GM12878 (cell line): ENCODE results near the gene ITGB8. TPM values are rescaled to one million over a fixed set of nuclear protein-coding genes. Genes with fewer than 3 reads are reported as not detected.

Experiments
- ATAC-seq: fragments of 200-7000 bp; cut with Tn5 transposase; 3 replicates; pipeline ENCODE4 v1.9.1; 2020; ENCODE audit warnings: mild to moderate bottlenecking, moderate library complexity
- BruUV-seq: library from RNA; stranded (reverse); fragments of 400-500 nt; replicated peaks from 2 replicates; lab custom pipeline; 2021; lab: Mats Ljungman, UMichigan
- CTCF ChIA-PET: fragments of 300-600 bp; sonication (Branson Sonifier 250); formaldehyde crosslinking; extraction: SDS; loops from one replicate; lab custom pipeline; 2021; ENCODE audit warnings: inconsistent platforms; lab: Yijun Ruan, JAX
- POLR2A ChIA-PET: fragments of 350-600 bp; formaldehyde crosslinking; extraction: SDS; loops from one replicate; lab custom pipeline; 2021; ENCODE audit warnings: inconsistent platforms; lab: Charles Lee
- RAD21 ChIA-PET: fragments of 300-600 bp; sonication (Branson Sonifier 250); formaldehyde crosslinking; loops from one replicate; lab custom pipeline; 2023; ENCODE audit warnings: antibody characterized with exemption; ENCODE audit not compliant: unreplicated experiment; lab: Charles Lee
- SMC1A ChIA-PET: fragments of 300-600 bp; sonication (Branson Sonifier 250); formaldehyde crosslinking; loops from one replicate; lab custom pipeline; 2023; ENCODE audit not compliant: unreplicated experiment, uncharacterized antibody; lab: Charles Lee
- DNase-seq: peaks from one replicate; pipeline ENCODE4 v3.0.0-alpha.2; 2011; ENCODE audit warnings: low read depth, low spot score
- FAIRE-seq: peaks from 3 replicates; lab custom pipeline; 2011; peaks lifted over from hg19 to GRCh38; lab: Jason Lieb, UNC
- H2AFZ ChIP-seq: 2 replicates; pipeline ENCODE4 v1.6.0; 2011; ENCODE audit warnings: low read depth, low read length, control low read depth; ENCODE audit not compliant: control insufficient read depth
- H3K27ac ChIP-seq: 2 replicates; pipeline ENCODE4 v1.5.1; 2011; ENCODE audit warnings: control low read depth; ENCODE audit not compliant: control insufficient read depth, insufficient read depth
- H3K27me3 ChIP-seq, 2 experiments: replicated peaks in 1 of 2; 2 replicates each; pipeline versions ENCODE4 v1.6.0 to v1.6.1; 2011; ENCODE audit warnings: low read length in 1 of 2; ENCODE audit not compliant: control insufficient read depth in 2 of 2, insufficient read depth in 2 of 2
- H3K36me3 ChIP-seq, 2 experiments: 2 replicates each; pipeline ENCODE4 v1.5.1; 2011; ENCODE audit warnings: low read length in 1 of 2; ENCODE audit not compliant: control insufficient read depth in 2 of 2, insufficient read depth in 2 of 2
- H3K4me1 ChIP-seq: 2 replicates; pipeline ENCODE4 v1.6.1; 2011; ENCODE audit warnings: mild to moderate bottlenecking, low read length, moderate library complexity, mixed read lengths; ENCODE audit not compliant: control insufficient read depth, insufficient read depth
- H3K4me2 ChIP-seq: 2 replicates; pipeline ENCODE4 v1.6.0; 2011; ENCODE audit warnings: control low read depth; ENCODE audit not compliant: control insufficient read depth, insufficient read depth
- H3K4me3 ChIP-seq: fragments of 200-600 bp; sonication (generic); 2 replicates; pipeline ENCODE4 v1.5.1; 2016
- H3K79me2 ChIP-seq: 2 replicates; pipeline ENCODE4 v1.6.0; 2011; ENCODE audit warnings: low read length; ENCODE audit not compliant: control insufficient read depth, insufficient read depth
- H3K9ac ChIP-seq: 2 replicates; pipeline ENCODE4 v1.8.0; 2011; ENCODE audit warnings: low read length, control low read depth, mixed read lengths; ENCODE audit not compliant: control insufficient read depth, insufficient read depth
- H3K9me3 ChIP-seq: replicated peaks from 3 replicates; pipeline ENCODE4 v1.5.1; 2011; ENCODE audit warnings: mild to moderate bottlenecking, low read length; ENCODE audit not compliant: control insufficient read depth, insufficient read depth
- H4K20me1 ChIP-seq: 2 replicates; pipeline ENCODE4 v1.6.0; 2011; ENCODE audit not compliant: control insufficient read depth, insufficient read depth
- SREBF1 ChIP-seq: IDR thresholded peaks from 2 replicates; pipeline ENCODE4 v1.6.1; 2012; ENCODE audit warnings: mild to moderate bottlenecking, low read length
- ZNF592 ChIP-seq: fragments of 450-650 bp; IDR thresholded peaks from 2 replicates; pipeline ENCODE4 v1.6.1; 2017; ENCODE audit warnings: mild to moderate bottlenecking, moderate library complexity
- WGBS: methylation state at CpG from one replicate; pipeline ENCODE4 v1.1.6; 2016; ENCODE audit warnings: low lambda C conversion rate; ENCODE audit not compliant: insufficient replicate concordance, insufficient coverage; ENCODE audit errors: missing lambda C conversion rate; 5-methylcytosine and 5-hydroxymethylcytosine counted together
- in situ Hi-C: fragments of 300-500 bp; cut with MboI; formaldehyde crosslinking; loops from 9 replicates; pipeline ENCODE4 v1.14.3; 2018; ENCODE audit warnings: mixed read lengths
- intact Hi-C: fragments of 100-400 bp; cut with micrococcal nuclease; formaldehyde crosslinking; loops from one replicate; pipeline ENCODE4 v1.14.2; 2022; ENCODE audit not compliant: unreplicated experiment
- polyA plus RNA-seq, 11 experiments: library from polyadenylated mRNA; depleted of rRNA in 4 of 11; unstranded in 6 of 11; stranded (reverse) in 5 of 11; fragments of >200 nt; fragmentation: Nextera tagmentation in 4 of 11; fragmentation: Illumina TruSeq in 1 of 11; extraction: Ambion mirVana in 4 of 11; extraction: Trizol in 1 of 11; gene quantifications; 1 replicate in 1 of 11; 2 replicates in 10 of 11; pipeline versions ENCODE4 v1.2.1 to v1.2.3, GENCODE V29; 2011 to 2016; ENCODE audit warnings: inconsistent platforms in 2 of 11, missing spikeins in 2 of 11, low read depth in 1 of 11
- total RNA-seq, 4 experiments: library from RNA; depleted of rRNA in 3 of 4; stranded (reverse); fragments of >200 nt in 3 of 4; fragmentation: Illumina TruSeq in 1 of 4; extraction: Trizol in 1 of 4; gene quantifications; 2 replicates each; pipeline versions ENCODE4 v1.2.1 to v1.2.3, GENCODE V29; 2013 to 2021

Gene ITGB8
- total and polyA plus RNA-seq, 10 of the 15 experiments (the other 5 are each of a cell fraction or from before 2014, with no cell fraction given) = 0.37 to 26.2 (median 1.5) TPM

GRCh38 chr7:20320786-20321185 is 9.9 kb upstream of the ITGB8 start:
- RAD21 ChIA-PET = no interaction called here
- CTCF ChIA-PET = interaction anchor here (0.7 kb wide), 1 partner anchor 573 kb away, joined by 3 read pairs; no protein-coding TSS in a partner anchor

More at GRCh38 chr7:20320786-20321185, 9.9 kb upstream of the ITGB8 start:
- Histone ChIP-seq H2AFZ (no peak overlapping the region), H3K4me2 (no peak overlapping the region), H3K27me3 (no peaks in the 10 kb centered on the region), H3K27ac (no peak overlapping the region), H3K9ac (no peak overlapping the region), H3K9me3 (no peaks in the 10 kb centered on the region), H3K4me3 (no peak overlapping the region), H3K79me2 (no peaks in the 10 kb centered on the region), H4K20me1 (no peaks in the 10 kb centered on the region), H3K36me3 (no peaks in the 10 kb centered on the region), H3K4me1 (no peaks in the 10 kb centered on the region)
- intact Hi-C loops = no loop called here
- POLR2A ChIA-PET = no interaction called here
- ATAC-seq = no peak
- in situ Hi-C loops = no loop called here
- no peak for DNase-seq
- no peak for TF ChIP-seq SREBF1
- TF ChIP-seq ZNF592 = no peak
- BruUV-seq = no TSS peak
- no peak for FAIRE-seq
- WGBS = 87% methylated on average over 7 of the region's 7 CpGs
- SMC1A ChIA-PET = interaction anchor here (1.2 to 2.4 kb wide), 2 partner anchors 10 to 166 kb away, joined by 3 to 7 read pairs; no protein-coding TSS in a partner anchor
